ENCODE measurements around the gene KCTD5.

- TF ChIP-seq POLR2A (IDR thresholded peaks at IDR 0.05; ENCODE audit: low read depth, low read length), result no peak
- TF ChIP-seq POLR2AphosphoS5 (IDR thresholded peaks at IDR 0.05; ENCODE audit: low read depth, low read length), result no peak
- TF ChIP-seq PAX5 (IDR thresholded peaks at IDR 0.05; ENCODE audit: insufficient read depth, low read length, severe bottlenecking), result no peak
Measured at GRCh38 chr16:2708955-2709587, 26.7 kb downstream of the KCTD5 start.
